ENCODE data around the gene KRT26. TPM values are rescaled to one million over a fixed set of nuclear protein-coding genes. Genes with fewer than 3 reads are reported as not detected.

The KRT26 gene
- total RNA-seq, 2 donors from 2014 or later = not detected

DNA sequence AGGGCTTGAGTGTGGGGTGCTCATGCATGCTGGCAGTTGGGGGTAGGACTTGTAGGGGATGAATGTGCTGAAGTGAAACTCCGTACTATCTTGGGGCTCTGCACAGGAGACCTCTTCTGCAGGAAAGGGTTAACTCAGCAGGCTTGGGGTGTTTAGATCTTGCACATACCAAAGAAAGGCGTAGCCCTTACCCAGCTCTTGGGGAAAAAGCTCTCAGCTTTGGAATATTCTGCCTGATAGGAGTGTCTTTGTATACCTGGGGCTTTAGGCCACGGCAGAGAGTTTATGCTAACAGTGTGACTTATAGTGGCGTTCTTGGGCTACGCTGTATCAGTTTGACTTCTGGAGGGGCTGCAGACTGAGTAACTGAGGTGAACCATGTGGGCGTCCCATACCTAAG is 38.0 kb downstream of the KRT26 start:
- Mint-ChIP-seq H3K4me1 (peaks cover 11% of the 10 kb centered on the region), H3K4me3 (no peak overlapping the region), H3K27ac (no peak overlapping the region), H3K27me3 (ENCODE audit: insufficient read depth) (peaks cover 17% of the 10 kb centered on the region), H3K36me3 (ENCODE audit: low read depth) (no peaks in the 10 kb centered on the region), H3K9me3 (peaks cover 19% of the 10 kb centered on the region)
- Histone ChIP-seq H3K27me3 (ENCODE audit: control insufficient read depth, insufficient read depth, low read length, poor library complexity, severe bottlenecking) (no peaks in the 10 kb centered on the region), H3K9ac (ENCODE audit: extremely low read depth, low read length, poor library complexity, severe bottlenecking) (no peak overlapping the region), H3K4me1 (ENCODE audit: control insufficient read depth, insufficient read depth, low read length) (peaks cover 5% of the 10 kb centered on the region), H3K27ac (ENCODE audit: low read depth, low read length) (no peak overlapping the region), H3K36me3 (ENCODE audit: control insufficient read depth, insufficient read depth, low read length) (no peaks in the 10 kb centered on the region), H3K9me3 (ENCODE audit: control insufficient read depth, low read length) (peaks cover 24% of the 10 kb centered on the region), H3K4me3 (ENCODE audit: low read length) (peak overlapping the region; percentile 47)
- 95% methylated on average over 6 of the region's 6 CpGs for WGBS, 2 experiments (ENCODE audit: insufficient coverage in 1 of 2, insufficient read length in 1 of 2)
- TF ChIP-seq, protein P1, sequence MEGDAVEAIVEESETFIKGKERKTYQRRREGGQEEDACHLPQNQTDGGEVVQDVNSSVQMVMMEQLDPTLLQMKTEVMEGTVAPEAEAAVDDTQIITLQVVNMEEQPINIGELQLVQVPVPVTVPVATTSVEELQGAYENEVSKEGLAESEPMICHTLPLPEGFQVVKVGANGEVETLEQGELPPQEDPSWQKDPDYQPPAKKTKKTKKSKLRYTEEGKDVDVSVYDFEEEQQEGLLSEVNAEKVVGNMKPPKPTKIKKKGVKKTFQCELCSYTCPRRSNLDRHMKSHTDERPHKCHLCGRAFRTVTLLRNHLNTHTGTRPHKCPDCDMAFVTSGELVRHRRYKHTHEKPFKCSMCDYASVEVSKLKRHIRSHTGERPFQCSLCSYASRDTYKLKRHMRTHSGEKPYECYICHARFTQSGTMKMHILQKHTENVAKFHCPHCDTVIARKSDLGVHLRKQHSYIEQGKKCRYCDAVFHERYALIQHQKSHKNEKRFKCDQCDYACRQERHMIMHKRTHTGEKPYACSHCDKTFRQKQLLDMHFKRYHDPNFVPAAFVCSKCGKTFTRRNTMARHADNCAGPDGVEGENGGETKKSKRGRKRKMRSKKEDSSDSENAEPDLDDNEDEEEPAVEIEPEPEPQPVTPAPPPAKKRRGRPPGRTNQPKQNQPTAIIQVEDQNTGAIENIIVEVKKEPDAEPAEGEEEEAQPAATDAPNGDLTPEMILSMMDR (conservative IDR thresholded peaks at IDR 0.05) = no peak
- no peak for DNase-seq

- no peak for DNase-seq
- peaks cover 19% of the 10 kb centered on the region for H3K9me3 Mint-ChIP-seq
- no peaks in the 10 kb centered on the region for H3K36me3 Mint-ChIP-seq (ENCODE audit: low read depth)
- WGBS, 2 experiments (ENCODE audit: insufficient coverage in 1 of 2, insufficient read length in 1 of 2) = 95 to 100% methylated on average over 1 of the region's 1 CpG
- no peaks in the 10 kb centered on the region for H3K36me3 ChIP-seq (ENCODE audit: control insufficient read depth, insufficient read depth, low read length)
- H3K4me3 ChIP-seq (ENCODE audit: low read length) = no peak overlapping the region
- H3K27ac Mint-ChIP-seq = no peak overlapping the region
- H3K27ac ChIP-seq (ENCODE audit: low read depth, low read length) = no peak overlapping the region
- H3K4me1 ChIP-seq (ENCODE audit: control insufficient read depth, insufficient read depth, low read length) = peaks cover 5% of the 10 kb centered on the region
- no peak overlapping the region for H3K9ac ChIP-seq (ENCODE audit: extremely low read depth, low read length, poor library complexity, severe bottlenecking)
- TF ChIP-seq, protein P1 (conservative IDR thresholded peaks at IDR 0.05) = no peak
- peaks cover 12% of the 10 kb centered on the region for H3K4me1 Mint-ChIP-seq
- H3K27me3 ChIP-seq (ENCODE audit: control insufficient read depth, insufficient read depth, low read length, poor library complexity, severe bottlenecking) = no peaks in the 10 kb centered on the region
- peaks cover 18% of the 10 kb centered on the region for H3K27me3 Mint-ChIP-seq (ENCODE audit: insufficient read depth)
- H3K9me3 ChIP-seq (ENCODE audit: control insufficient read depth, low read length) = peaks cover 24% of the 10 kb centered on the region
- no peak overlapping the region for H3K4me3 Mint-ChIP-seq
Observed at GRCh38 chr17:40730970-40731369, 41.0 kb downstream of the KRT26 start.

- Histone ChIP-seq H3K27me3 (ENCODE audit: control insufficient read depth, insufficient read depth, low read length, poor library complexity, severe bottlenecking) (no peaks in the 10 kb centered on the region), H3K27ac (ENCODE audit: low read depth, low read length) (no peak overlapping the region), H3K9me3 (ENCODE audit: control insufficient read depth, low read length) (peaks cover 12% of the 10 kb centered on the region), H3K4me3 (ENCODE audit: low read length) (no peak overlapping the region), H3K4me1 (ENCODE audit: control insufficient read depth, insufficient read depth, low read length) (no peaks in the 10 kb centered on the region), H3K36me3 (ENCODE audit: control insufficient read depth, insufficient read depth, low read length) (no peaks in the 10 kb centered on the region), H3K9ac (ENCODE audit: extremely low read depth, low read length, poor library complexity, severe bottlenecking) (no peak overlapping the region)
- DNase-seq = no peak
- H3K27ac Mint-ChIP-seq = no peak overlapping the region
- TF ChIP-seq, protein P1 (conservative IDR thresholded peaks at IDR 0.05) = no peak
- 88 to 100% methylated on average over 2 to 8 of the region's 8 CpGs for WGBS, 2 experiments (ENCODE audit: insufficient coverage in 1 of 2, insufficient read length in 1 of 2)
- no peak overlapping the region for H3K4me3 Mint-ChIP-seq
- peaks cover 16% of the 10 kb centered on the region for H3K27me3 Mint-ChIP-seq (ENCODE audit: insufficient read depth)
- H3K4me1 Mint-ChIP-seq = peaks cover 9% of the 10 kb centered on the region
- peaks cover 7% of the 10 kb centered on the region for H3K9me3 Mint-ChIP-seq
- no peaks in the 10 kb centered on the region for H3K36me3 Mint-ChIP-seq (ENCODE audit: low read depth)
Observed at GRCh38 chr17:40727447-40728231, 44.4 kb downstream of the KRT26 start.

Data from endodermal cell (in vitro differentiated cells).